Embryonic facial prominence (tissue), 1 donor: ENCODE data around the gene CCDC43.
"Not testable (repeated sequence)": the region's sequence is repeated elsewhere in the genome, so short reads cannot be mapped to it uniquely, and the experiment has no call there.

Experiments
- DNase-seq: peaks from one replicate; pipeline ENCODE4 v3.0.0-alpha.2; 2016; ENCODE audit errors: extremely low spot score

Gene CCDC43

GRCh38 chr17:44672479-44673093 is 17.0 kb downstream of the CCDC43 start:
- no peak for DNase-seq

- DNase-seq = no peak
Observed at GRCh38 chr17:44666006-44666405, 23.6 kb downstream of the CCDC43 start.

DNA sequence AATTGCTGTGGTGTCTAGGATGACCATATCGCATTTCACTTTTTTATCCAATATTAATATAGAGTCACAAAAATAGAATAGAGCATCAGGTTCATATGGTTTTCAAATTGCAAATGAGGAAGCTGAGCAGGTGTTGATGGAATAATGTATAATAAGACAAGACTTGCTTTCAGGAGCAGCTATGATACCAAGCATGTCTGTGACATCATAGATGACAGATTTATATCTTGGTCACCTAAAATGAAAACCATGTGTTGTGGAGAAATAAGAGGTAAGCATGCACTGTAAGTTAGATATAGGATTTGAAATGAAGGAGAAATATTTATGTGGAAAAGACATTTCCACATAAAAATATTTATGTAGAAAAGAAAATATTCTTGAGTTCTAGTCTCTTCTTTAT is 24.7 kb downstream of the CCDC43 start:
- no peak for DNase-seq

- no peak for DNase-seq
Observed at GRCh38 chr17:44663095-44663494, 26.5 kb downstream of the CCDC43 start.

GRCh38 chr17:44661835-44662234 is 27.7 kb downstream of the CCDC43 start:
- DNase-seq = no peak

DNA sequence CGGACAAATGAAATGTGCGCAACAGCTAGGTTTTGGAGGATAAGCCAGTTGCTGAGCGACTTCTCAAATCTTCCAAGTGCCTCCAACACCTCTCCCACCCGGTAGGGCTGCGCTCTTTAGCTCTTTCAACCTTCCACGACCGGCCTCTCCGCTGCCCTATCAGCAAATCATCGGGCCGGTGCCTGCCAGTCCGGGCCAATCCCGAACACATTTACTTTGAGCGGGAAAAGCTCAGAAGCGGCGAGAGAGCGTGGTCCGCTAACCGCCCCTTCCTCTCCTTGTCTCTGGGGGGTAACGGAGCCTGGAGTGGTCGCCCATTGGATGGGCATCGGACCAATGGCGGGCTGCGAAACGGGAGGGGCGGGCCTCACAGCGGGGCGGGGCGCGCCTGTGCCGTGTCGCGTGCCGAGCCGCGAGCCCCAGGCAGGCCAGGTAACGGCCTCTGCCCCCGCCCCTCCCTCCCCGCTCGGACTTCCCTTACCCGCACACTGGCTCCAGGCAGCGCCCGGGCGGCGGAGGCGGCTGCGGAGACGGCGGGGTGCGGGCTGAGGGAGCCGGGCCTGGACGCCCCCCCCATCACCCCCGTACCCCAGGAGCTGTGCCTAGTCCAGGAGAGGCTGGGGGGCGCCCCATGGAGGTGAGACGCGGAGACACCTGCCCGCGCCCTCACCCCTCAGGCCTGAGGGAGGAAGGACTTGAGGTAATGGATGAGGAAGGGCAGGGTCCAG is 33.4 kb downstream of the CCDC43 start, which contains the start of gene MEIOC:
TSS of gene MEIOC (plus strand) at position 486 of the 728 bp plus-strand sequence. CDS start at position 632, 146 bp downstream.
- DNase-seq = no peak

- no peak for DNase-seq
Observed at GRCh38 chr17:44653954-44654353, 35.6 kb downstream of the CCDC43 start.

GRCh38 chr17:44653384-44653783 is 36.2 kb downstream of the CCDC43 start:
- no peak for DNase-seq

- no peak for DNase-seq
Observed at GRCh38 chr17:44652727-44653126, 36.8 kb downstream of the CCDC43 start.

- no peak for DNase-seq
Observed at GRCh38 chr17:44651228-44651627, 38.3 kb downstream of the CCDC43 start.

DNA sequence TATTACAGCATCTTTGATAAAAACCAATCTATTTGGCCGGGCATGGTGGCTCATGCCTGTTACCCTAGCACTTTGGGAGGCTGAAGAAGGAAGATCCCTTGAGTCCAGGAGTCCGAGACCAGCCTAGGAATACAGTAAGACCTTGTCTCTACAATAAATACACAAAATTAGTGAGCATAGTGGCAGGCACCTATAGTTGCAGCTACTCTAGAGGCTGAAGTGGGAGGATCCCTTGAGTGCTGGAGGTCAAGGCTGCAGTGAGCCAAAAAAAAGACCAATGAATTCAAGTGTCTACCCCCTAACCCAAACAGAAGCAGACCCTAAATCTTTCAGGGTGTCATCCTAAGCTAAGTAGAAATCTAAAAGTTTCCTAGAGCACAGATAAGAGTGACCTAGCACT is 40.6 kb downstream of the CCDC43 start:
- DNase-seq = no peak

GRCh38 chr17:44647736-44648135 is 41.8 kb downstream of the CCDC43 start:
- DNase-seq = no peak

DNA sequence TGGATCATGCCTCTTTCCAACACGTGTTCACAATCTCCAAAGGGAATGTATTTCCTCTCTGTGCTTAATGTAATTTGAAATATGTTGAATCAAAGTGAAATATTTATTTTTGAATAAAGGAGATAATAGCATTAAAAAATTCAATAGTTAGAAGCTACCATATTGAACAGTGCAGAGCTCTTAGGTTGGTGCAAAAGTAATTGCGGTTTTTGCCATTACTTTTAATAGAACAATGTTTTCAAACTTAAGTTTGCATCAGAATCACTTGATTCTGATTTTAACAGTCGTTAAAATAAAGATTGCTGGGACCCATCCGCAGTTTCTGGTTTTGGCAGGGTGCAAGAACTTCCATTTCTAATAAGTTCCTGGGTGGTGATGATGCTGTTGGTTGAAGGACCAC is 43.3 kb downstream of the CCDC43 start:
- DNase-seq = no peak

- DNase-seq = no peak
Observed at GRCh38 chr17:44645341-44645740, 44.2 kb downstream of the CCDC43 start.

DNA sequence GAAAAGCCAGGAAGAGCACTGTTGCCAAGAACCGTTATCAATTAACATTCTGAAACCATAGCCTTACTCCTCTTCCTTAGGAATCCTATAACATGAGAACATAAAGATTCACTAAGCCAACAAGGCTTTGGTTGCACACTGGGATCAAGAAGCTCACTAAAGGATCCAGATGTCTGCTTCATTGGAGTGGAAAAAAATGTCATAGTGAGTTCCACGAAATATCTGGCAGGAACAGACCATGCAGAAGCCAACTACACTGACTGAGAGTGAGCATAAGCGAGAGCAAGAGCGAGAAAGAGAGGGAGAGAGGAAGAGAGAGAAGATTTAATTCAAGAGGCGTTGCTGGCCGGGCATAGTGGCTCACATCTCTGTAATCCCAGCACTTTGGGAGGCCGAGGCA is 46.7 kb downstream of the CCDC43 start:
- DNase-seq = peak; percentile 41

DNA sequence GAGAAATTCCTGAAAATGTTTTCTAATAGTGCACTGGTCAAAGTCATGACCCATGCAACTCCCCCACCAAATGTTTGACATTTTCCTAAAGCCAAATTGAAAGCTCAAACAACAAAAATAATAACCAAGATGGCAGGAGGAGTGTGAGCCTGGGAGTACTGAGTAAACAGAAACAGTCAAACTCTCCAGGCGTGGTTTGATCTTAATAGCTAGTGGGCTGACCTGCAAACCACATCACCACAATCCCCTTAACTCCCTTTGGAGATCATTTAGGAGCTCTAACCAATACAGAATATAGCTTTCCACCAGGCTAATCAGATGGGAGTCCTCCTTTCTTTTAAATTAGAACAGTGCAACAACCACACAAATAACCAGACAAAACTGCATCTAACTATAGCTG is 52.5 kb downstream of the CCDC43 start:
- DNase-seq = no peak

GRCh38 chr17:44636562-44636961 is 53.0 kb downstream of the CCDC43 start:
- DNase-seq = peak; percentile 51

DNA sequence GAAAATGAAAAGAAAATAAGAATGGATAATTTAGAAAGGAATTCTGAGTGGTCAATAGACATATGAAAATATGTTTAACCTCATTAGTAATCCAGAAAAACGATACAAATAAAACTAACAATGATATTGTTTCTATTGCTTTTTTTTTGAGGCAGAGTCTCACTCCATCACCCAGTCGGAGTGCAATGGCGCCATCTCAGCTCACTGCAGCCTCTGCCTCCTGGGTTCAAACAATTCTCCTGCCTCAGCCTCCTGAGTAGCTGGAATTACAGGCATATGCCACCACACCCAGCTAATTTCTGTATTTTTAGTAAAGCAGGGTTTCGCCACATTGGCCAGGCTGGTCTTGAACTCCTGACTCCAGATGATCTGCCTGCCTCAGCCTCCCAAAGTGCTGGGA is 55.2 kb downstream of the CCDC43 start:
- not testable (repeated sequence) for DNase-seq

- no peak for DNase-seq
Observed at GRCh38 chr17:44633998-44634397, 55.6 kb downstream of the CCDC43 start.

DNA sequence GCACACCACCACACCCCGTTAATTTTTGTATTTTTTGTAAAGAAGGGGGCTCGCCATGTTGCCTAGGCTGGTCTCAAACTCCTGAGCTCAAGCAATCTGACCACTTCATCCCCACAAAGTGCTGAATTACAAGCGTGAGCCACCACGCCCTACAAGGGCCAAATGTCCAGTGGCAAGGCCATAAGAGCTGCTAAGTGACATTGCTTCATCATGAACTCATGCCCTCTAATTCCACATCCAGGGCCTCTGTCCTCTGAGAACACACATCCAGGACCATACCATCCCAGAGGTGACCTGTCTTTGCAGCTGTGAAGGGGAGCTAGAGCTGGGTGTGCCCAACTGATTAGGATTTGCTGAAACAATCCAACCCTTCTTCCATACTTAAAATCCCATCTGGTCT is 58.9 kb downstream of the CCDC43 start:
- no peak for DNase-seq

- no peak for DNase-seq
Observed at GRCh38 chr17:44629314-44629713, 60.3 kb downstream of the CCDC43 start.

DNA sequence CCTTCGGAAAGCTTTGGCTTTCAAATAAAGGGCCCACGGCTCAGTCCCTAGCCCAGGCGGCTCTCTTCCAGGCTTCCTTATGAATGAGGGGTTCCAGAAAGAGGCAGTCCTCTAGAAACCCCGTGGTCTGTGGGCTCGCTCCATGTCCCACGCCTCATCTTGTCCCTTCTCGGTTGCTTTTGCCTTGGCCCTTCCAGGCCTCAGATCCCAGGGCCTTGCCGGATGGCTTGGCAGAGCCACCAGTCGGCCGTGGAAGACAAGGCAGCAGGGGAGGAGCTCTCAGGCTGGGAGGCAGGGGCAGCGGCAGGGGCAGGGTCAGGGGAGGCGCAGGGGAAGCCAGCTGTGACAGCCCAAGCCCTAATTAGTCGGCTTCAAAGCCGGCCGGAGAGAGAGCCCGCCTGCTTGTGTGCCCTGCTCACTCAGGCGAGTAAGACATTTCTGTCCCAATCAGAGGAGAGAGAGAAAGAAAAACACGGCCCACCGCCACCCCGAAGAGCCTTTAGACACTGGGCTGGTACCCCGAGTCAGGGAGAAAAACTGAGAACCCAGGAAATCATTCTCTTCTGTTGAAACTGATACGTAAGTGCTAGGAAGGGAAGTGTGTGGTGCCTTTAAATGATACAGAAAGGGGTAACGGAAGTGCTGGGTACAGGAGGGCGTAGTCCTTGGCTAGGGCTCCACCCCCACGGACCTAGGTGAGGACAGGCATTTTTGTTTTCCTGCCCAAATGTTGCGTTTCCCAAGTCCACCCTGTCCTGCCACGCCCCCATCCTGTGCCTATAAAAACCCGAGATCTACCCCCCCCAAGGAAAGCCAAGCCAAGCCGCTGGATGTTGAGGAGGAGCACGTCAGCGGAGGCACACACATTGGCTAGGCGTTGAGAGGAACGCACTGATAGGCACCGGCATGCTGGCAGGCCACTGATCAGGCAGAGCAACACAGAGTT is 61.1 kb downstream of the CCDC43 start:
- no peak for DNase-seq
